DMS53 (cell line): ENCODE measurements around the gene ESYT2.
"Not testable (repeated sequence)": the region's sequence is repeated elsewhere in the genome, so short reads cannot be mapped to it uniquely, and the experiment has no call there.

ENCODE experiments used
- DNase-seq: peaks from one replicate; lab custom pipeline; 2025; lab: John Stamatoyannopoulos, UW

Gene ESYT2

DNA sequence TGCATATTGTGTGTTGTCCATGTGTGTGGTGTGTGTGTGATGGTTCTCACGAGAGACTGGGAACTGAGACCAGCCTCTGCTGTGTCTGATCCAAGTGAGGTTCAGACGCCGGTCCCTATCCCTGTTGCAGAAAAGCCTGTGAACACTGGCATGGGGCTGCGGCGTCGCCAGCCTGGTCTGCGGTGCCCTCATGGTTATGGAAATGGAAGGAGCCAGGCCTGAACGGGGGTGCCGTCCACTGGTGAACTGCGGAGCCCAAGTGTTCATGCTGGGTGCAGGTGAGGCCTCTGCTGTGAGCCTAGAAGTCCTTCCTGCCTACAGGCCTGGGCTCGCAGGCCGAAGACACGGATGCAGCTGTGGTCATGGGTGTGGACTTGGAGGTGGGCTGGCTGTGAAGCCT lies 106.0 kb downstream of the ESYT2 start:
- no peak for DNase-seq

DNA sequence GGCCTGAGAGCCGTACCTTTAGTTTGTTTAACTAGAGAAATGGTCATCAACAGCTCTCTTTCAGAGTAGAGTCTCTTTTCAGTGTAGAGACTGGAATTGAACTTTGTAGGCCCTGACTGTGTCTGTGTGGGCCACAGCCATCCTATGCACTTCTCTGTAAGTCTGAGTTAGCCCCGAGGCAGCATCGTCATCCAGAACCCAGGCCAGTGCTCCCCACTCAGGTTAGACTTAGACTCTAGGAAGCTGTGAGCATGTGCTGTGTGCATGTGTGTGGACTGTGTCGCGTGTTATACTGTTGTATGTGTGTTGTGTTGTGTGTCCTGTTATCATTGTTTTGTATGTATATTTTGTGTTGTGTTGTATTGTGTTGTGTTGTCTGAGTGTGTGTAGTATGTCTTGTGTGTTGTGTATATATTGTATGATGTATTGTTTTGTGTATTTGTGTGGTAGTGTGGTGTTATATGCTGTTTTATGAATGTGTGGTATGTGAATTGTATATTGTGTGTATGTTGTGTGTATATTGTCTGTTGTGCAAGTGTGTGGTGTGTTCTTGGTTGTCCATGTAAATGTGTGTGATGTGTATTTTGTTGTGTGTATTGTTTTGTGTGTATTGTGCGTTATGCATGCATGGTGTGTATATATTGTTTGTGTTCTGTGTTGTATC lies 106.6 kb downstream of the ESYT2 start:
- no peak for DNase-seq

DNA sequence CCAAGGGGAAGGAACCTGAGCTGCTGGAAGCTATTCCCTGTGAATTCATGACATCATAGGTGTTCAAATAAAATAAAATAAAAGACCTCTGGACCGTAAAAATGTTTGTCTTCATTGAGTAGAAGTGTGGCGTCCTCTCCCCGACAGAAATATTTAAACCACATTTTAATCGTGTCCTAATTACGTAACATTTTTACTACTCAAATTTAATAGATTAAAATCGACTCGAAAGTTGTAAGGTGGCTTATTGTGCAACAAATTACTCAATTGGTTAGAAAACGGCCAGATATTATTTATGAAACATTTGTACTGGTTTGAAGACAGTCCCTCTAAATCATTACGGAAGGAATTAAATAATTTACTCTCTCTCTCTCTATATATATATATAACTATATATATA lies 109.2 kb downstream of the ESYT2 start:
- DNase-seq: no peak

DNA sequence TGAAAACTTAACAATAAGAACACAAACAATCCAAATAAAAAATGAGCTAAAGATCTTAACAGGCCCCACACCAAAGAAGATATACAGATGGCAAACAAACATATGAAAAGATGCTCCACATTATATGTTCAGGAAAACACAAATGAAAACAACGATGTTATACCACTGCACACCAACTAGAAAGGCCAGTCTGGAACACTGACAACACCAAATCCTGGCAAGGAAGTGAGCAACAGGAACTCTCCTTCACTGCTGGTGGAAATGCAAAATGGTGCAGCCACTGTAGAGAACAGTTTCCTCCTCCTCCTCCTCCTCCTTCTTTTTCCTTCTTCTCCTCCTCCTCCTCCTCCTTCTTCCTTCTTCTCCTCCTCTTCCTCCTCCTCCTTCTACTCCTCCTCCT lies 112.5 kb downstream of the ESYT2 start:
- no peak for DNase-seq

DNA sequence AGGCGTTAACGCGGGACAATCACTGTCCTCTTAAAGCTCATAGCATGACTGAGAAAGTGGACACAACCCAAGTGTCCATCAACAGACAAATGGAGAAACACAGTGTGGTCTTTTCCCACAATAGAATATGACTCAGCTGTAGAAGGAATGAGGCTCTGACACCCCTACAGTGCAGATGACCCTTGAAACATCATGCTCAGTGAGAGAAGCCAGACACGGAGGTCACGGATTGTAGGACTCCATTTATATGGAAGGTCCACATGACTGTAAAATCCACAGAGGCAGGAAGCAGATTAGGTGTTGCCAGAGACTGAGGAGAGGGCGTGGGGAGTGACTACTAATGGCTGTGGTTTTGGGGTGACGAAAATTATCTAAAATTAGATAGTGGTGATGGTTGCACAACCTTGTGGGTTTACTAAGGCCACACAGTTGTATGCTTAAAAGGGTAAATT lies 118.6 kb downstream of the ESYT2 start:
- peak; percentile 70 for DNase-seq

DNA sequence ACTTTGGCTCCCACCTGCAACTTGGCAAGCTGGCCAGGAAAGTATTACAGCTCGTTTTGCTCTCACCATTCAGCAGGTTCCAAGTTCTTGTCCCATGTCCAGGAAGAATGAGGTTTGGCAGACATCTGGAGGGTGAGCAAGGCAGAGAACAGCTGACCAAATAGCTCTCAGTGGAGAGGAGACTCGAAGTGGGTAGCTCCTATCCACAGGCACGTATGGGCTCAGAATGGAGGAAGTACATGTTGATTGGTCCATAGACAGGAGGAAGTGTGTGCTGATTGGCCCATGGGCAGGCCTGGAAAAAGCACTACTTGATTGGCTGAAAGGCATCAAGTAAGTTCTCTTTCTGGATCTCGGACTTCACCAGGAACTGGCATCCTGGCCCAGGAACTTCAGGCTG lies 121.7 kb downstream of the ESYT2 start:
- DNase-seq: peak; percentile 73

DNA sequence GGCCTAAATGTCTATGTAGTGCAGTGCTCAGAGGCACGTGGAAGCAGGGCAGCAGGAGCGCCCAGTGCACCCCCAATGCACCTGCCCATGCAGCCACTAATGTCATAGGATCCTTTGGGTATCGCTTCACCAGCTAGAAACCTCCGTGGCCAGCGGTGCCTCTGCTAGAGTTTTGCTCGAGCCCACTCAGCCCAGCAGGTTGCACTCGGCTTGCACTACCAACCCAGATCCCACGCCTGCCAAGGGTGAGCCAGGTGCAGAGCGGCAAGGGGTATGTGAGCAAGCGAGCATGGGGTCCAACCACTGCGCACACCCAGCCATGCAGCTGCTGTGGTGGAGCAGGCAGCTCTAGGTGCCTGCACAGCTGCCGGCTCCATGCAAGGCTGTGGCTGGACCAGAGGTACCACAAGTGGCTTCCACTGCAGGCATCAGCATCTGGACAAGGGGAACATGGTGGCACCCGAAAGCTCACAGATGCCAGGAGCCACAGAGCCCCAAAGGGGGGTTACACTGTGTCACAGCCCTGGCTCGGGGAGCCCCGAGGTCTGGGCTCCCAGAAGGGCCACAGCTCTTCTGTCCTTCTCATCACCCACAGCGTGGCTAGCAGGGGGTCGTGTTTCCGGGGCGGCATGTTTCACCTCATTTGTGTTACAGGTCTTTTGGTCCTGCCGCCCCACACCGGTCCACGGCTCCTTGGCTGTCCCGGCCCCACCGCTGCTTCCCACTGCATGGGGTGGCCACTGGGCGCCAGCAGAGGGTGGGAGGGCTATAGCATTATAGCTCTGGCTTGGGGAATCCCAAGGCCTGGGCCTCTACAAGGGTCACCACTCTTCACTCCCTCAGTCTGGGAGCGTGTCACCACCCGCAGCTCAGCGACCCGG lies 122.4 kb downstream of the ESYT2 start:
- no peak for DNase-seq

DNA sequence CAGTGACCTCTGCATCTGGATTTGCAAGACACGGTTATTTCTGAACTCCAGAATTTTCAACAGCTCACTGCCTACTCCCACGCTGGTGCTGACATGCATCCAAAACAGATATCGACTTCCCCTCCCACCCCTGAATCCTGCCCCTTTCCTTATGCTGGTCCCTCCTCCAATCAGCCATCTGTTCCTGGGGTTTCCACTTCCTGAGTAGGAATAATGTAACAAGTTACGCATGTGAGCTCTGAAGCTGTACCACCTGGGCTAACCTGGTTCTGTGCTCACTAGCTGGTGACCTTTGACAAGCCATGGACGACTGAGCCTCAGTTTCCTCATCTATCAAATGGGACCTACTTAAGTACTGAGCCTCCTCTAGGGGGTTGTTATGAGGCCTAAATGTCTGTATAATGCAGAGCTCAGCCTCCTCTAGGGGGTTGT lies 123.0 kb downstream of the ESYT2 start:
- DNase-seq: no peak

DNA sequence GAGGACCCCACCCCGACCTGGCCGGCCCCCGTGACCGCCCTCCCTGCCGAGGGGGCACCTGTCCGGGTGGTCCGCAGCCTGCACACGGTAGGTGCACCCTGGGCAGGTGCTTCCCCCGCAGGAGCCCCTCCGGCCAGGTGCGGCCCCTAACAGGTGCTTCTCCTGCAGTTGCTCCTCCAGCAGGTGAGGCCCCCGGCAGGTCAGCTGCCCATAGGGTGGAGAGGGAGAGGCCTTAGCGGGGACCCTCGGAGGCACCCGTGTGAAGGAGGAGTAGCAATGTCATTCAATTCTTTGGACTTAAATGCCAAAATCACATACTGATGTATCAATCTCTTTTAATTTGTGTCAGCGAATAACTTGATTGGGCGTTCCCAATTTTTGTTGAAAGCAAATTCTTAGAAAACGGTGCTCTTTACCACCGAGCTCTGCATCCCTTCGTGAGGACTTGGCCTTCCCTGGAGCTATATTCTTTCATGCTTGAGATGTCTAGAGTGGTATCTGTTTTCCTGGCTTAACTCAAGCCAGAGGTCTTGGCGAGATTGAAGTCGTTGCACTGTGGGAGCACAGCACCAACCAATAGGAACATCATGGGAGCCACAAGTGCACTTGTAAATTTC lies 124.0 kb downstream of the ESYT2 start:
- peak; percentile 77 for DNase-seq

DNA sequence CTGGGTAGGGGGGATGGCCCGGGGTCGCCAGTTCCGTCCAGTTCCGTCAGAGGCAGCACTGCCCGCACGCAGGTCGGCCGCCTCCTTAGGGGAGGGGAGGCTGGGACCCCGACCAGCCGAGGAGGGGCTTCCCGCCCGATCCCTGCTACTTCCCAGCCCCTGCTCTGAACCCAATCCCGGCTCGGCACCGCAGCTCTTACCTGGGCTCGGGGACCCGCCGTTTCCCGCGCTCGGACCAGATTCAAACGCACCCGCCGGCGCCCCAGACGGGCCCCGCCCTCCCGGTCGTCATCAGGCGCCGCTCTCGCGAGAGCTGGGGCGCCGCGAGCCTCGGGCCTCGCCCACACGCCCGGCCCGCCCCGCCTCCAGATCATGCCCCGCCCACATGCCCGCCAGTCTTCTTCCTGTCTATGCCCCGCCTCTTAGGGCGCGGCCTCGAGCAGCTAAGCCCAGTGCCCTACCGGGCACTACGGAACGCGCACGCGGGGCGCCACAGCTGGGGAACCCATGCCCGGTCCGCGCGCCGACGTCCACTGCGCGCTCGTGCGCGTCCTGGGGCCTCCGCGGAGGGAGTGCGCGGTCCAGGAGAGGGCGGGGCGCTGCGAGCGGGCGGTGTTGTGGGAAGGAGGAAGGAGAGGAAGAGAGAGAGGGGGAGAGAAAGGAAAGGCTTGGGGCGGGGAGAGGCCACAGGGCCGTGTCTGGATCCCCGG lies 124.6 kb downstream of the ESYT2 start, which contains the start of gene NCAPG2:
TSS of gene NCAPG2 (minus strand) at position 281 of the 710 bp plus-strand sequence. CDS start 2,905 bp downstream, outside the sequence.
- DNase-seq: peak; percentile 100

DNA sequence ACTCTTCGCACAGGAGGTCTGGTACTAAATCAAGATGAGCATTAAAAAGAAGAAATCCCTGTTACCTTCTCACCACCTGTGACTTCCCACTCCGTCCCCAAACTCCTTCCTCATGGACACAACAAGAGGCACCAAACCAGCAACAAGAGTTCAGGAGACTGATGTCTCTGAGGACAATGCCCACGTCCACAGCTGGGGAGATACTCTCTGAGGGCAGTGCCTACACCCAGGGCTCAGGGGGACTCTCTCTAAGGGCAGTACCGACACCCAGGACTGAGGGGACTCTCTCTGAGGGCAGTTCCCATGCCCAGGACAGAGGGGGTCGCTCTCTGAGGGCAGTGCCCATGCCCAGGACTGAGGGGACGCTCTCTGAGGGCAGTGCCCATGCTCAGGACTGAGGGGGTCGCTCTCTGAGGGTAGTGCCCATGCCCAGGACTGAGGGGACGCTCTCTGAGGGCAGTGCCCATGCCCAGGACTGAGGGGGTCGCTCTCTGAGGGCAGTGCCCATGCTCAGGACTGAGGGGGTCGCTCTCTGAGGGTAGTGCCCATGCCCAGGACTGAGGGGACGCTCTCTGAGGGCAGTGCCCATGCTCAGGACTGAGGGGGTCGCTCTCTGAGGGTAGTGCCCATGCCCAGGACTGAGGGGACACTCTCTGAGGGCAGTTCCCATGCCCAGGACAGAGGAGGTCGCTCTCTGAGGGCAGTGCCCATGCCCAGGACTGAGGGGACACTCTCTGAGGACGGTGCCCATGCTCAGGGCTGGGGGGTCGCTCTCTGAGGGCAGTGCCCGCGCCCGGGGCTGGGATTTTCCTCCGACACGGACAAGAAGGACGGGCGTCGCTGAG lies 125.4 kb downstream of the ESYT2 start:
- not testable (repeated sequence) for DNase-seq

DNA sequence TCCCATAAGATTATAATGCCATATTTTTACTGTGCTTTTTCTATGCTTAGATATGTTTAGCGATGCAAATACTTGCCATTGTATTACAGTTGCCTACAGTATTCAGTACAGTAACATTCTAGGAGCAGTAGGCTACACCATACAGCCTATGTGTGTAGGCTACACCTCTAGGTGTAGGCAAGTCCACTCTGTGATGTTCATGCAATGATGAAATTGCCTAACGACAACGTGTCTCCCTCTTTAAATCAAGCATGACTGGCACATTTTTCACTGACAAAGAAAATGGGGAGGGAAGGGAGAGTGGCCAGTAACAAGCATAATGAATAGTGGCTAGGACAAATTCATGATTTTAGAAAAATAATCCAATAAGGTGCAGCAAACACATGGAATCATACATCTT lies 126.4 kb downstream of the ESYT2 start:
- DNase-seq: no peak

DNA sequence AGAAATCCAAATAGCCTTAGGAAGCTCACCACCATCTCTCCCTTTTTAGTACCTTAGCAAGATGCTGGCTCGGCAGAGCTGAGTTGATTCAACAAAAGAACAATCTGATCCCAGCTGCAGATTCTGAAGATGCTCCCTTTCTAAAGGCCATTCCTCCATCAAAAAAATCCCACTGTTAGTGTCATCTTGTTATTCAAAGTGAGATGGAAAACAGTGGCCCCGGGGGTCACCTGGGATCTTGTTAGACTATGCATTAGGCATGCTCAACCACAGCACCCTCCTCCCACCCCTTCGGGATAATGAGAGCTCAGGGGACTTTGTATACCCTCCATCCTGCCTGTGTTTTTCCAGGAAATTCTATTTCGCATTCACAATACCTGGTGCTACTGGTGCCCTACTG lies 127.1 kb downstream of the ESYT2 start:
- no peak for DNase-seq

DNA sequence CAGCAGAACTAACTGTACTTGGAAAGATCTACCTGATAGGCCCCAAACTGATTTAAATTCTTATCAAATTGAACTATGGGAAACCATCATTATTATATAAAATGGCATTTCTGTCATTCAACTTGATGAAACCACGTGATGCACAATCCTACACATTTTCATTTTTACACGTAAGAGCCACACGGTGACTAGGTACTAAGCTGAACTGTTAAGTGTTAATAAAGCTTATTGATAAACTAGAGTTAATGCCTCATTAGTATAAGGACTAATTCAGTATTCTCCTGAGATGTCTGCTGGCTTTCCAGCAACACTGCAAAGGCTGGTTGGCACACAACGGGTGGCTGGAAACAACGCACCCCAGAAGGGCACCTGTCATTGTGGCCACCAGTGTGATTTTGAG lies 129.3 kb downstream of the ESYT2 start:
- no peak for DNase-seq

DNA sequence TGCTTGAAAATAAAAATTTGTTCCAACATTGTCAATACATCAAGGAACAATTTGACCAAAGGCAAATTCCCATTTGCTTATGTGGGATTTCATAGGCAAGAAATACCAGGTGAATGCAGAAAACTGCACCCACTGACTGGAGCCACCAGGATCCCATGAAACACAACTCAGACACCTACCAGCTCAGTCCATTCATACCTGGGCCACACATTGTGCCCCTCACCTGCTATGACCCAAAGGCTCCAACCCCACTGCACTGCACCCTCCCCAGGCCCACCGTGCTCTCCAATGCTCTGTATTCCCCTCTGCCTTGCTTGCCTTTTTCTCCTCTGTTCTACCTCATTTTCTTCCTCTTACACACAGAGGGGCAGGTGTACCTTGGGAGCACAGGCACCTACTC lies 130.0 kb downstream of the ESYT2 start:
- no peak for DNase-seq

DNA sequence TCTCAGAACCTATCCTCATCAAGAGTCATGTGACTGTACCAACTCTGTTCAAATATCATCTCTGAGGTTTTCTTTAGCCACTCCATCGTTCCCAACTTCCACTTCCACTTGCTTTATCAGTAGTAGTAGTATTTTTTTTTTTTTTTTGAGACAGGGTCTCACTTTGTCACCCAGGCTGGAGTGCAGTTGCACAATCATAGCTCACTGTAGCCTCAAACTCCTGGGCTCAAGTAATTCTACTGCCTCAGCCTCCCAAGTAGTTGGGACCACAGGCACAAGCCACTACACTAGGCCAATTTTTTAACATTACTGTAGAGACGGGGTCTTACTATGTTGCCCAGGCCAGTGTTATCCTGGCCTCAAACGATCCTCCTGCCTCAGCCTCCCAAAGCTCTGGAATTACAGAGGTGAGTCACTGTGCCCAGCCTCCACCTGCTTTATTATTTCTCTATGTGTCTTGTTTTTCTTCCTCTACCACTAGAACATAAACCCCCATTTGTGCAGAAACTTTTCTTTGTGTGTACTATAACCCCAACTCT lies 130.6 kb downstream of the ESYT2 start:
- no peak for DNase-seq

DNA sequence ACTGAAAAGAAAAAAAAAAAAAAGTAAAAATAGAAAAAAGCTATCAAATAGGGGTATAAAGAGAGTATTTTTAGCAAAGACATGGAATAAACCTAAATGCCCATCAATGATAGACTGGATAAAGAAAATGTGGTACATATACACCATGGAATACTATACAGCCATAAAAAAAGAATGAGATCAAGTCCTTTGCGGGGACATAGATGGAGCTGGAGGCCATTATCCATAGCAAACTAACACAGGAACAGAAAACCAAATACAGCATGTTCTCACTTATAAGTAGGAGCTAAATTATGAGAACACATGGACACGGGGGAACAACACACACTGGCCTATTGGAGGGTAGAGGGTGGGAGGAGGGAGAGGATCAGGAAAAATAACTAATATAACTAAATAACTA lies 131.7 kb downstream of the ESYT2 start:
- DNase-seq: not testable (repeated sequence)

DNA sequence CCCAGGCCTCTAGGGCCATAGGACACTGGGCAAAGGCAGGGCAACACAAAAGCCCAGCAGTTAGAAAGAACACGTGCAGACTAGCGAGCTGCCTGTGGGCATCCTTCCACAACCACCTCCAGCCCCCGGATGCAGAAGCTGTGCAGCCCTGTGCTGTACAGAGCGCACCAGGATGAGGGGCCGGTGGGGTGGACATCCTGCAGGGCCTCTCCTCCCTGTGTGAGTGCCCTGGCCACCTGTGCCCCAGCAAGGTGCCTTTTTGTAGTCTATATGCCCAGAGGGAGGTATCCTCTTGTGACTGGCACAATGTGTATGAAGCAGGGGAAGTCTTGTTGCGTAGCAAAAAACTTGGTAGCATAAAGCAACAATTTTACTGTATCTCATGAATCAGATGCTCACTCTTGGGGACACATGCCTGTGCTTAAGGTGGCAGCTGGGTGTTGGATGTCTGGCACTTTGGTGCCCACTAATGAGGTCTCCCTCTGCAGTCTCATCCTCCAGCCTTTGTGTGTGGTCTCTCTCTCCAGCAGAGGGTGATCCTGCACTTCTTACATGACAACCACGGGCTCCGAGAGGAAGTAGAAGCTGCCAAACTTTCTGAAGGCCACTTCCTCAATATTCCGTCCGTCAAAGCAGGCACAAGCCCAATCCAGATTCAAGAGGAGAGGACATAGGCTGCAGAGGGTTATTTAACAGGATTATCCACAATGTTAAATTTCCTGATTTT lies 133.4 kb downstream of the ESYT2 start:
- peak; percentile 45 for DNase-seq

DNA sequence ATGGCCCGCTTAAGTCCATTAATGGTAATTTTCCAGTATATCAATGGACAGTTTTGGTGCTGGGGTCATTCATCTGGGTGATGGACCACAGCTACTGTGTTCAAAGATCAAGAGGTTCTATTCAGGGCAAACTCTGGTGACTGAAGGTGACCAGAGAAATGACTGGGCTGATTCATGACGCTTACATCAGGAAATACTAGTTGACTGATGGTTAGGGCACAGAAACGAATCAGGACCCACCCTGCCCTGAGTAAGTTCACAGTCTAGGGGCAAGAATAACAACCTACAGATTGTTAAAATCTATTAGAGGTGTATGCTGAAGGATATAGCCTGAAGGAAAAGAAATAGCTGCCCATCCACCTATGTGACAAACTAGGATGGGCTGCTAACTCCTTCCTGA lies 134.3 kb downstream of the ESYT2 start:
- no peak for DNase-seq

DNA sequence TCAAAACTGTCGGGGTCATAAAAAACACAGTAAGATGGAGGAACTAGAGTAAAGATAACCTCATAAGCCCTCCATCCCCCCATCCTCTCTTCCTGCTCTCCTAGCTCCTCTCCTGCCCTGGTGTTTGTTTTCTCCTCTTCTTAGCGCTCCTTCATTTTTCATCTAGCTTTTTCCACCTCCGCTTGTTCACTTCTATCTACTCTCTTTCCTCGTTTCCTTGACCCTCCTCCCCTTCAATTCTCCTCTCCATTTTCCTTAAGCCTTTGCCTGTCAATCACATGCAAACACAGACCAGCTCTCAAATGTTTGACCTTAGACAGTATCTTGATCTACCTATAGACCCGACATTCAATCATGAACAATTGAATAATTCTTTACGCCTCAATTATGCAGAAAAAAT lies 134.7 kb downstream of the ESYT2 start:
- no peak for DNase-seq
